GM23248 (cell line): ENCODE results near the gene DNASE1.

ENCODE experiments used
- EZH2 ChIP-seq: fragments of 200-600 bp; sonication (generic); IDR thresholded peaks from 2 replicates; pipeline ENCODE4 v1.6.1; 2018; ENCODE audit warnings: antibody characterized with exemption, mild to moderate bottlenecking; ENCODE audit not compliant: insufficient read depth, poor library complexity, severe bottlenecking
- EZH2phosphoT487 ChIP-seq: fragments of 200-600 bp; sonication (generic); IDR thresholded peaks from 2 replicates; pipeline ENCODE4 v1.6.1; 2018; ENCODE audit warnings: antibody characterized with exemption, moderate library complexity, mild to moderate bottlenecking, low read depth; ENCODE audit not compliant: insufficient read depth

- TF ChIP-seq EZH2 = no peak
- TF ChIP-seq EZH2phosphoT487 = no peak
Measured at GRCh38 chr16:3665508-3665907, 11.0 kb downstream of the DNASE1 start.
